HG03060 (cell line): ENCODE results near the gene APBB2.
"Not testable (repeated sequence)": the region's sequence is repeated elsewhere in the genome, so short reads cannot be mapped to it uniquely, and the experiment has no call there.

Experiments
- ATAC-seq: cut with Tn5 transposase; IDR thresholded peaks from one replicate; pipeline ENCODE4 v1.9.1; 2021; ENCODE audit warnings: low read depth, moderate number of reproducible peaks; ENCODE audit not compliant: unreplicated experiment

Gene APBB2

GRCh38 chr4:40843696-40844095, 370.6 kb downstream of the APBB2 start:
- ATAC-seq: no peak

GRCh38 chr4:40842725-40843423, 371.5 kb downstream of the APBB2 start:
- no peak for ATAC-seq

- ATAC-seq: no peak
Measured at GRCh38 chr4:40842318-40842717, 372.0 kb downstream of the APBB2 start.

- no peak for ATAC-seq
Measured at GRCh38 chr4:40840985-40841571, 373.3 kb downstream of the APBB2 start.

- ATAC-seq: no peak
Measured at GRCh38 chr4:40840255-40840984, 373.9 kb downstream of the APBB2 start.

- ATAC-seq: no peak
Measured at GRCh38 chr4:40838742-40839141, 375.6 kb downstream of the APBB2 start.

GRCh38 chr4:40837094-40837870, 377.1 kb downstream of the APBB2 start:
- no peak for ATAC-seq

- ATAC-seq: no peak
Measured at GRCh38 chr4:40833212-40833611, 381.1 kb downstream of the APBB2 start.

- no peak for ATAC-seq
Measured at GRCh38 chr4:40832175-40832574, 382.2 kb downstream of the APBB2 start.

GRCh38 chr4:40831146-40831907, 383.0 kb downstream of the APBB2 start:
- ATAC-seq: no peak

GRCh38 chr4:40829586-40829985, 384.8 kb downstream of the APBB2 start:
- no peak for ATAC-seq

- ATAC-seq: no peak
Measured at GRCh38 chr4:40828661-40829060, 385.7 kb downstream of the APBB2 start.

GRCh38 chr4:40827758-40828157, 386.6 kb downstream of the APBB2 start:
- no peak for ATAC-seq

- no peak for ATAC-seq
Measured at GRCh38 chr4:40826821-40827220, 387.5 kb downstream of the APBB2 start.

- no peak for ATAC-seq
Measured at GRCh38 chr4:40825014-40825838, 389.1 kb downstream of the APBB2 start.

GRCh38 chr4:40822420-40823166, 391.7 kb downstream of the APBB2 start:
- no peak for ATAC-seq

GRCh38 chr4:40820101-40820500, 394.2 kb downstream of the APBB2 start:
- no peak for ATAC-seq

GRCh38 chr4:40817157-40817556, 397.2 kb downstream of the APBB2 start:
- not testable (repeated sequence) for ATAC-seq

GRCh38 chr4:40812856-40813255, 401.5 kb downstream of the APBB2 start:
- no peak for ATAC-seq
